Gastrocnemius medialis (tissue), 4 donors: Measurements from ENCODE around the gene PSMC3IP.

Experiments
- CTCF ChIP-seq, 5 experiments: fragments of 450-650 bp in 3 of 5; fragments of 200-600 bp in 2 of 5; sonication (generic) in 2 of 5; IDR thresholded peaks in 4 of 5; conservative IDR thresholded peaks in 1 of 5; 1 replicate in 4 of 5; 2 replicates in 1 of 5; pipeline ENCODE4 v1.5.1; 2016 to 2019; ENCODE audit warnings: antibody characterized with exemption in 5 of 5, mild to moderate bottlenecking in 3 of 5, moderate library complexity in 3 of 5
- POLR2A ChIP-seq, 2 donors: fragments of 450-650 bp; IDR thresholded peaks; one replicate each; pipeline ENCODE4 v1.6.1; 2017; ENCODE audit warnings: antibody characterized with exemption in 2 of 2, mild to moderate bottlenecking in 2 of 2, moderate library complexity in 2 of 2

- TF ChIP-seq POLR2A (IDR thresholded peaks at IDR 0.05), result no peak
- no peak for TF ChIP-seq CTCF (IDR thresholded peaks at IDR 0.05 in 4 of 5, conservative IDR thresholded peaks at IDR 0.05 in 1 of 5)
These were observed 39.0 kb downstream of the PSMC3IP start for GRCh38 chr17:42538482-42538881.
